HG02938 (cell line): ENCODE results near the gene ZBTB32.
"Not testable (repeated sequence)": the region's sequence is repeated elsewhere in the genome, so short reads cannot be mapped to it uniquely, and the experiment has no call there.

Experiments
- ATAC-seq: cut with Tn5 transposase; IDR thresholded peaks from one replicate; pipeline ENCODE4 v1.9.1; 2021; ENCODE audit warnings: mild to moderate bottlenecking, moderate library complexity; ENCODE audit not compliant: unreplicated experiment

The ZBTB32 gene, protein sequence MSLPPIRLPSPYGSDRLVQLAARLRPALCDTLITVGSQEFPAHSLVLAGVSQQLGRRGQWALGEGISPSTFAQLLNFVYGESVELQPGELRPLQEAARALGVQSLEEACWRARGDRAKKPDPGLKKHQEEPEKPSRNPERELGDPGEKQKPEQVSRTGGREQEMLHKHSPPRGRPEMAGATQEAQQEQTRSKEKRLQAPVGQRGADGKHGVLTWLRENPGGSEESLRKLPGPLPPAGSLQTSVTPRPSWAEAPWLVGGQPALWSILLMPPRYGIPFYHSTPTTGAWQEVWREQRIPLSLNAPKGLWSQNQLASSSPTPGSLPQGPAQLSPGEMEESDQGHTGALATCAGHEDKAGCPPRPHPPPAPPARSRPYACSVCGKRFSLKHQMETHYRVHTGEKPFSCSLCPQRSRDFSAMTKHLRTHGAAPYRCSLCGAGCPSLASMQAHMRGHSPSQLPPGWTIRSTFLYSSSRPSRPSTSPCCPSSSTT

DNA sequence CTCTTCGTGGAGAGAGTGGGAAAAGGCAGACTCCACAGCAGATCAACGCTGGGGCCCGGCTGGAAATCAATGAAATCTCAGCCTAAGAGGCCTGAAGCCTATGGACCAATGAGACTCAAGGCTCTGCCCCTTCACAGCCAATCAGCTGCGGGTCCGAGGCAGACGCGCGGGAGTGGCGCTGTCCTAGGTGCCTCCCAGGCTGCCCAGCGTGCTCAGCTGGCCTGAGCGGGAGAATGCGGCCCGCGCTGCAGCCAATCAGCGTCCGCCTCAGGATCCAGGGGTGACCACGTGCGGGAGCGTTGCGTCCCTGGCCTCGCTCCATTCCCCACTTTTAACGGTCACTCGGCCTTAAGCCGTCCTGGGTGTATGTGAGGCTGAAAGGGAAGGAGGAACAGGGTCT, at the start of gene ZBTB32:
Gene ZBTB32, plus strand, starts transcription at position 341 of the 400 bp plus-strand sequence. CDS start 10,069 bp downstream, outside the sequence.
- ATAC-seq: no peak

- ATAC-seq: not testable (repeated sequence)
These were observed 49.5 kb upstream of the ZBTB32 start for GRCh38 chr19:35654828-35655227.

GRCh38 chr19:35655600-35655999, 48.8 kb upstream of the ZBTB32 start:
- no peak for ATAC-seq

GRCh38 chr19:35656700-35657099, 47.7 kb upstream of the ZBTB32 start:
- no peak for ATAC-seq

DNA sequence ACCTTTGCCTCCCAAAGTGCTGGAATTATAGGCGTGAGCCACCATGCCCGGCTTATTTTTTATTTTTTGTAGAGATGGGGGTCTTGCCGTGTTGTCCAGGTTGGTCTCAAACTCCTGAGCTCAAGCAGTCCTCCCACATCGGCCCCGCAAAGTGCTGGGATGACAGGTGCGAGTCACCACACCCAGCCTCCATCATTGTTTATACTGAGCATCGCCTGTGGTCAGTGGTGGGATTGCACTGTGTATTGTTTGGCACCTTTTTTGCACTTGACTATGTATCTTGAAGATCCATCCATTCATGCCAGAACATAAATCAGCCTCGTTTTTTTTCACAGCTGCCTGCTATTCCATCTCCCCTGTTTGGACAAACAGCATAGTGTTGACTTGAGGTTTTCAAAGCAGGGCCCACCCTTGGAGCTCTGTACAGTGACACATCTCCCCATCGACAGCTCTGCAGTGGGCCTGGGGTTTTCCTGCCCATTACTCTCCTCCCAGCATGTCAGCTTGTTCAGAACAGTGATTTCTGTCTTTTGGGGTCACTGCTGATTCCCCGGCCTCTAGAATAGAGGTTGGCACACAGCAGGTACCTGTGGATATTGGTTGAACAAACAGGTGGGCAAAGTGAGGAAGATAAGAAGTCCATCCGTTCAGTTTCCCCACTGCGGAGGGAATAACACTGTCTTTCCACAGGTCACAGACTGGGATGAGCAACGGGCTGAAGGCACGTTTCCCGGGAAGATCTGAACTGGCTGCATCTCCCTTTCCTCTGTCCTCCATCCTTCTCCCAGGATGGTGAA, 46.3 kb upstream of the ZBTB32 start:
- ATAC-seq: no peak

GRCh38 chr19:35661995-35662340, 42.4 kb upstream of the ZBTB32 start:
- ATAC-seq: no peak

DNA sequence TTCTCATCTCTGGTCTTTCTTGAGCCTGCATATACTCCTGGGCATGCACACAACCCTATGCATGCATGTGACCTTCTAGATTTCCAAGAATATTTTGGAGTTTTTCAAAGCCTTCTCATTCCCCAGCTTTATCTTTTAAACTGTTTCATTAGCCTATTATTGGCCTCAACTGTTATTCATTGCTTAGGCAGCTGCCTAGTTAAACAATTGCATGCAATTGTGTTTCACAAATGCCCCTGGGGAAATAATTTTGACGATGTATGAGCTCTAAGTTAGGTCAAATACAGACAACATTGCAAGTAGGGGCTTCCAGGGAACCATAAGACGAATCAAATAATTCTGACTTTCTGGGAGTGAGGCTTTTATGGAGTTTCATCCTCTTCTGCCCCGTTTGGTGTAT, 40.4 kb upstream of the ZBTB32 start:
- no peak for ATAC-seq

GRCh38 chr19:35665157-35665556, 39.2 kb upstream of the ZBTB32 start:
- ATAC-seq: no peak

- ATAC-seq: no peak
These were observed 38.8 kb upstream of the ZBTB32 start for GRCh38 chr19:35665604-35666003.

GRCh38 chr19:35666251-35666913, 38.0 kb upstream of the ZBTB32 start, which contains the start of gene UPK1A:
TSS of gene UPK1A (plus strand) at chr19:35666517. CDS start at chr19:35666813, 296 bp downstream.
- ATAC-seq: no peak

GRCh38 chr19:35669566-35669965, 34.8 kb upstream of the ZBTB32 start:
- ATAC-seq: no peak

DNA sequence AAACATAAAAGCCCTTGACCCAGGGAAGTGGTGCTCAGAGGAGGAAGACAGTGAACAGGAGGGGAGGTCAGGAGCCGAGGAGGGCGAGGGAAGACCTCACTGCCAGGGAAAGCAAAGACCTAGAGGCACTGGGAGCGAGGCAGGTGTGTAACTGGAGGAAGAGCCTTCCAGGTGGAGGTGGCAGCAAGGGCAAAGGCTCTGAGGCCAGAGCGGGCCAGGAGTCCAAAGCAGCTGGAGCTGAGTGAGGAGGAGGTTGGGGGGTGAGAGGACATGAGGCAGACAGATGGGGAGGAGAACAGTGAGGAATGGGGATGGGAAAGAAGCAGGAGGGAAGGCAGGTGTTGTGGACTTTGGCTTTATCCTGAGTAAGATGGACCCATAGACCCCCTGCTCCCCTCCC, 34.4 kb upstream of the ZBTB32 start:
- ATAC-seq: no peak

- no peak for ATAC-seq
These were observed 33.7 kb upstream of the ZBTB32 start for GRCh38 chr19:35670686-35671085.

- ATAC-seq: no peak
These were observed 32.5 kb upstream of the ZBTB32 start for GRCh38 chr19:35671818-35672217.

GRCh38 chr19:35673121-35673804, 31.1 kb upstream of the ZBTB32 start:
- ATAC-seq: no peak

DNA sequence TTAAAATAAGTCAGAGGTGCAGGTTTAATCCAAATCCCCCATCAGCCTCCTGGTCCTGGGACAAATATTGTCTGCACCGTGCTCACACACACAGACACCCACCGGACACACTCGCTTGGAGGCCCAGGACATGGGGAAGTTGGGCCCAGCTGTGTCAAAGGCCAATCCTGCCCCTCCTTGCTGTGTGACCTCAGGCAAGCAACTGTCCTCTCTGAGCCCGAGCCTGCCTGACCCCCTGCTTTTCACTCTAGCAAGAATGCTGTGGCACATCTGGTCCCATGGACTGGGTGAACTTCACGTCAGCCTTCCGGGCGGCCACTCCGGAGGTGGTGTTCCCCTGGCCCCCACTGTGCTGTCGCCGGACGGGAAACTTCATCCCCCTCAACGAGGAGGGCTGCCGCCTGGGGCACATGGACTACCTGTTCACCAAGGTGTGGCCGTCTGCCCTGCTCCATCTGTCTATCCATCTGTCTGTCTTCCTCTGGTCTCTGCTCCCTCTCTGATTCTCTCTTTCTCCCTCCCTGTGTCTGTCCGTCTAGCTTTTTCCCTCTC, 28.7 kb upstream of the ZBTB32 start:
- ATAC-seq: no peak

DNA sequence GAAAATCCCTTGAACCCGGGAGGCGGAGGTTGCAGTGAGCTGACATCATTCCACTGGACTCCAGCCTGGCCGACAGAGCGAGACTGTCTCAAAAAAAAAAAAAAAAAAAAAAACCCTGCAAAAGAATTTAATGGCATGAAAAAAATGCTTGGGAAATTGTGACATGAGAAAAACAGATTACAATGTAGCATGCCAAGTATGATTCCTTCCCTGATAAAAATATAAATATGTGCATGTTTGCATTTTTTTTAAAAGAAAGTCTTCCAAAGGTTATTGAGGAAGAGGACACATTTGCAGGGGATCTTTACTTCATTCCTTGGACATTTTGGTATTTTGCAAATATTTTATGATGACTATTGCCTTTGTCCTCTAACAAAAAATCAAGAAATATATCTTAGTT, 14.5 kb upstream of the ZBTB32 start:
- no peak for ATAC-seq

DNA sequence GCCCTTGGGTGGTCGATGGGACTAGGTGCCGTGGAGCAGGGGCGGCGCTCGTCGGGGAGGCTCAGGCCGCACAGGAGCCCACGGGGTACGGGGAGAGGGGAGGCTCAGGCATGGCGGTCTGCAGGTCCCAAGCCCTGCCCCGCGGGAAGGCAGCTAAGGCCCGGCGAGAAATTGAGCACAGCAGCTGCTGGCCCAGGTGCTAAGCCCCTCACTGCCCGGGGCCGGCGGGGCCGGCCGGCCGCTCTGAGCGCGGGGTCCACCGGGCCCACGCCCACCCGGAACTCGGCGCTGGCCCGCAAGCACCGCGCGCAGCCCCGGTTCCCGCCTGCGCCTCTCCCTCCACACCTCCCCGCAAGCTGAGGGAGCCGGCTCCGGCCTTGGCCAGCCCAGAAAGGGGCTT, 13.3 kb upstream of the ZBTB32 start:
- not testable (repeated sequence) for ATAC-seq

DNA sequence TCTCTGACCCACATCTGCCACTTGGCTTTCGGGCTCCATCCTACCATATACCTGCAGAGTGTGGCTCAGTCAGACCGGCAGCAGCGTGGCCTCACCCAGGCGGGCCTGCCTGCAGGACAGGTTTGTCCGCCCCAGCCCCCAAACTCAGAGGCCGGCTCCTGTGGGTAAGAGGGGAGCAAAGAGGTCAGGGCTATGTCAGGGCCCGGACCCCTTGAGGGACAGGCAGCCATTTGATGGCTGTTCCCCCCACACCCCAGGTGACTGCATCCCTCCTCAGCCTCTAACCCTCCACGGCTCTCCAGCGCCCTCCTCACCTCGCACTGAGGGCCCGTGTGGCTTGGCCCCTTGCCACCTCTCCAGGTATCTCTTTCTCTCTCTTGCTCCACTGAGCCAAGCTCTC, 12.3 kb upstream of the ZBTB32 start:
- ATAC-seq: no peak

GRCh38 chr19:35693422-35693821, 10.9 kb upstream of the ZBTB32 start:
- no peak for ATAC-seq
